ENCODE measurements around the gene DVL1. TPM values are rescaled to one million over a fixed set of nuclear protein-coding genes. Genes with fewer than 3 reads are reported as not detected.
"Not testable (repeated sequence)": the region's sequence is repeated elsewhere in the genome, so short reads cannot be mapped to it uniquely, and the experiment has no call there.

Gene DVL1
- polyA plus RNA-seq, 1 experiment = 8.9 TPM

DNA sequence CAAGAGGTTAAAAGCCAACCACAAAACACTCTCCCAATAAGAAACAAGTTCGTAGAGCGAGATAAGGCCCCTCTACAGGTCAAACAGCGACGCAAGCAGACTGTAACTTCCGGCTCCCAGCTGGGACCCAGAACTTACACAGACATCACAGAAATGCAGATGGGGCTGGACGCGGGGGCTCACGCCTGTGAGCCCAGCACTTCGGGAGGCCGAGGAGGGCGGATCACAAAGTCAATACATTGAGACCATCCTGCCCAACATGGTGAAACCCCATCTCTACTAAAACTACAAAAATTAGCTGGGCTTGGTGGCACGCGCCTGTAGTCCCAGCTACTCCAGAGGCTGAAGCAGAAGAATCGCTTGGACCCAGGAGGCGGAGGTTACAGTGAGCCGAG lies 38.9 kb upstream of the DVL1 start:
- no peaks in the 10 kb centered on the region for H3K27me3 ChIP-seq (ENCODE audit: control insufficient read depth, insufficient read depth, low read length)
- H3K9me3 ChIP-seq (ENCODE audit: control insufficient read depth, insufficient read depth, low read length) = no peaks in the 10 kb centered on the region; the same call in 1 of the 2 replicates
- TF ChIP-seq, protein P1, sequence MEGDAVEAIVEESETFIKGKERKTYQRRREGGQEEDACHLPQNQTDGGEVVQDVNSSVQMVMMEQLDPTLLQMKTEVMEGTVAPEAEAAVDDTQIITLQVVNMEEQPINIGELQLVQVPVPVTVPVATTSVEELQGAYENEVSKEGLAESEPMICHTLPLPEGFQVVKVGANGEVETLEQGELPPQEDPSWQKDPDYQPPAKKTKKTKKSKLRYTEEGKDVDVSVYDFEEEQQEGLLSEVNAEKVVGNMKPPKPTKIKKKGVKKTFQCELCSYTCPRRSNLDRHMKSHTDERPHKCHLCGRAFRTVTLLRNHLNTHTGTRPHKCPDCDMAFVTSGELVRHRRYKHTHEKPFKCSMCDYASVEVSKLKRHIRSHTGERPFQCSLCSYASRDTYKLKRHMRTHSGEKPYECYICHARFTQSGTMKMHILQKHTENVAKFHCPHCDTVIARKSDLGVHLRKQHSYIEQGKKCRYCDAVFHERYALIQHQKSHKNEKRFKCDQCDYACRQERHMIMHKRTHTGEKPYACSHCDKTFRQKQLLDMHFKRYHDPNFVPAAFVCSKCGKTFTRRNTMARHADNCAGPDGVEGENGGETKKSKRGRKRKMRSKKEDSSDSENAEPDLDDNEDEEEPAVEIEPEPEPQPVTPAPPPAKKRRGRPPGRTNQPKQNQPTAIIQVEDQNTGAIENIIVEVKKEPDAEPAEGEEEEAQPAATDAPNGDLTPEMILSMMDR (IDR thresholded peaks at IDR 0.05; ENCODE audit: low read depth, low read length) = no peak
- H3K27ac ChIP-seq (ENCODE audit: low read depth, low read length) = no peak overlapping the region
- no peak for DNase-seq (ENCODE audit: low read depth, low spot score)
- POLR2A ChIA-PET = interaction anchor here (0.9 to 1.8 kb wide), 2 partner anchors 11 to 13 kb away, joined by 3 to 8 read pairs; partner anchors contain the start of genes AURKAIP1 and CCNL2
- CTCF ChIA-PET = interaction anchor here (0.6 to 1.5 kb wide), 2 partner anchors 11 to 291 kb away, joined by 3 to 6 read pairs; partner anchors contain the start of gene CCNL2
- H3K4me3 ChIP-seq (ENCODE audit: low read depth, low read length) = no peak overlapping the region

DNA sequence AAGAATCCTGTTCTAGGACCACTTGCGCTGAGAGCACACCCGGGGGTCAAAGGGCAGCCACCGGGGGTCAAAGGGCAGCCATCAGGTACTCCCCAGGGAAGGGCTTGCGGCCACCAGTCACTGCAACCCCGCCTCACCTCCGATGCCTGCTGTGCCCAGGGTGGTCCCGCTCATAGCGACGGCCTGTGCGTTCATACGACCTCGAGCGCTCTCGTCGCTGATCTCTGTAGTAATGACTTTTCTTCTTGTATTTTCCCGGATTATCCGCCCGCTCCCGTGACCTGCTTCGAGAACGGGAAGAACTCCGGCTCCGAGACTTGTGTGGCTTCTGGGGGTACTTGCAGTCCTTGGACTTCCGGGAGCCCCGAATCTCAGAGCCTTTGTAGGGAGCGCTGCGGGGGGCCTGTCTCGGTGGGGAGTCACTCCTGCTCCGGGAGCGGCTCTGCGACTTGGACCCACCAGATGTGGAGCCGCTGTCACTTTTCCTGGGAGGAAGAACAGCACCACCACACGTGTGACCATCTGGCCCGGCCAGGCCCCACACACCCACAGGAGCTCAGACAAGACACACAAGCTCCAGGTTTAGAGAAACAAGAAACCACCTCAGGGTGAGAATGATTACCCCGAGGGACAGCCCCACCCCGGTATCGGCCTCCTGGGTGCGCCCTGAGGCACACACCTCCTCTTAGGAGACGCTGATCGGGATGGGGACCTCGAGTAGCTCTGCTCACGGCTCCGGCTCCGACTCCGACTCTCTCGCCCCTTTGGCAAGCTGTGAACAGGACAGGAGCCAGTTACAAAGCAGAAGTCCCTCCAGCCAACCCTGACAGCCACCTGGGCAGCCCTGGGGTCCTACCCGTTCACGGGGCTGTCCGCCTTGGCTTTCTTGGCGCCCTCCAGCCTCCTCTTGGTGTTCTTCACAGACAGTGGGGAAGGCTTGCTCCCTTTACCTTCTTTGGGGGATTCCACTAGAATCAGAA lies 38.2 kb upstream of the DVL1 start:
- ChIA-PET POLR2A (no interaction called here), CTCF (interaction anchor here (1.5 kb wide), 1 partner anchor 12 kb away, joined by 6 read pairs; the partner anchor contains the start of gene CCNL2)
- no peak for DNase-seq (ENCODE audit: low read depth, low spot score)
- no peak overlapping the region for H3K4me3 ChIP-seq (ENCODE audit: low read depth, low read length)
- TF ChIP-seq, protein P1 (IDR thresholded peaks at IDR 0.05; ENCODE audit: low read depth, low read length) = no peak
- no peaks in the 10 kb centered on the region for H3K27me3 ChIP-seq (ENCODE audit: control insufficient read depth, insufficient read depth, low read length)
- no peaks in the 10 kb centered on the region; the same call in 1 of the 2 replicates for H3K9me3 ChIP-seq (ENCODE audit: control insufficient read depth, insufficient read depth, low read length)
- H3K27ac ChIP-seq (ENCODE audit: low read depth, low read length) = no peak overlapping the region

- Histone ChIP-seq H3K27me3 (ENCODE audit: control insufficient read depth, insufficient read depth, low read length) (no peaks in the 10 kb centered on the region), H3K9me3 (ENCODE audit: control insufficient read depth, insufficient read depth, low read length) (no peaks in the 10 kb centered on the region; the same call in 1 of the 2 replicates), H3K4me3 (ENCODE audit: low read depth, low read length) (no peak overlapping the region), H3K27ac (ENCODE audit: low read depth, low read length) (no peak overlapping the region)
- CTCF ChIA-PET = no interaction called here
- TF ChIP-seq, protein P1 (IDR thresholded peaks at IDR 0.05; ENCODE audit: low read depth, low read length) = no peak
- POLR2A ChIA-PET = interaction anchor here (1.7 kb wide), 1 partner anchor 11 kb away, joined by 5 read pairs; the partner anchor contains the start of gene AURKAIP1
- DNase-seq (ENCODE audit: low read depth, low spot score) = no peak
Measured at GRCh38 chr1:1385931-1386330, 36.7 kb upstream of the DVL1 start.

GRCh38 chr1:1385339-1385738 lies 36.1 kb upstream of the DVL1 start:
- H3K27me3 ChIP-seq (ENCODE audit: control insufficient read depth, insufficient read depth, low read length); H3K27ac ChIP-seq (ENCODE audit: low read depth, low read length); DNase-seq (ENCODE audit: low read depth, low spot score); H3K9me3 ChIP-seq (ENCODE audit: control insufficient read depth, insufficient read depth, low read length); CTCF ChIA-PET; H3K4me3 ChIP-seq (ENCODE audit: low read depth, low read length): not testable (repeated sequence)
- POLR2A ChIA-PET = interaction anchor here (1.7 kb wide), 1 partner anchor 10 kb away, joined by 5 read pairs; the partner anchor contains the start of gene AURKAIP1

DNA sequence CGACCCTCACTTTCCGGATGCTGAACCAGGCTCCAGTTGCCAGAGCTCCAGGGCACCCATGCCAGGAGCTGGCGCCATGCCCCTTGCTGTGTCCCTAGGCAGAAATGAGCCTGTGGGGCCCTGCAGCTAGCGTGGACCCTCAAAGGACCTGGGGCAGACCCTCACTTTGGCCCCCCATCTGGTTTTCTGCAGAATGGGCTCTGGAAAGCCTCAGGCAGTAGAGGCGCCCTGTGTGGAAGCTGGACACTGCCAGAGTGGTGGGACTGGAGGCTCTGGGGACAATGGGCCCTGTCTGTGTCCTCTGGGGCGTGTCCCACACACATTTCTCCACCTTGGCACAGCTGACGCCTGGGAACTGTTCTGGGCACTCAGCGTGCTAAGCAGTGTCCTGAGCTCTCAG lies 32.1 kb upstream of the DVL1 start:
- H3K27ac ChIP-seq (ENCODE audit: low read depth, low read length) = no peak overlapping the region
- ChIA-PET CTCF (no interaction called here), POLR2A (no interaction called here)
- no peak for DNase-seq (ENCODE audit: low read depth, low spot score)
- H3K9me3 ChIP-seq (ENCODE audit: control insufficient read depth, insufficient read depth, low read length) = no peaks in the 10 kb centered on the region
- H3K27me3 ChIP-seq (ENCODE audit: control insufficient read depth, insufficient read depth, low read length) = no peaks in the 10 kb centered on the region
- TF ChIP-seq, protein P1 (IDR thresholded peaks at IDR 0.05; ENCODE audit: low read depth, low read length) = no peak
- H3K4me3 ChIP-seq (ENCODE audit: low read depth, low read length) = no peak overlapping the region

All from AG04450 (cell line).